HEK293T (cell line): ENCODE measurements around the gene ID1.

Source experiments
- CTCF ChIA-PET: fragments of 350-600 bp; formaldehyde crosslinking; extraction: SDS; loops from one replicate; lab custom pipeline; 2021; ENCODE audit warnings: antibody characterized with exemption, inconsistent platforms; lab: Yijun Ruan, JAX
- POLR2A ChIA-PET: fragments of 350-600 bp; formaldehyde crosslinking; extraction: SDS; loops from one replicate; lab custom pipeline; 2020; ENCODE audit warnings: antibody characterized with exemption, inconsistent platforms; lab: Yijun Ruan, JAX
- DNase-seq: peaks from one replicate; pipeline ENCODE4 v3.0.0; 2012; ENCODE audit warnings: mixed read lengths; ENCODE audit errors: extremely low spot score
- ARNT ChIP-seq: fragments of 450-650 bp; IDR thresholded peaks from 2 replicates; pipeline ENCODE4 v1.6.1; 2017; ENCODE audit warnings: mild to moderate bottlenecking
- BHLHE40 ChIP-seq: fragments of 450-650 bp; IDR thresholded peaks from 2 replicates; pipeline ENCODE4 v1.6.1; 2016; ENCODE audit warnings: mild to moderate bottlenecking, moderate library complexity, borderline replicate concordance
- CTBP1 ChIP-seq: fragments of 450-650 bp; IDR thresholded peaks from 2 replicates; pipeline ENCODE4 v1.6.1; 2016; ENCODE audit warnings: borderline replicate concordance
- ELF4 ChIP-seq: fragments of 450-650 bp; IDR thresholded peaks from 2 replicates; pipeline ENCODE4 v1.6.1; 2017; ENCODE audit warnings: antibody characterized with exemption
- FOXA1 ChIP-seq: fragments of 450-650 bp; IDR thresholded peaks from 2 replicates; pipeline ENCODE4 v1.6.1; 2016; ENCODE audit warnings: mild to moderate bottlenecking
- FOXK2 ChIP-seq: fragments of 450-650 bp; IDR thresholded peaks from 2 replicates; pipeline ENCODE4 v1.6.1; 2016; ENCODE audit warnings: mild to moderate bottlenecking
- FOXM1 ChIP-seq: fragments of 450-650 bp; IDR thresholded peaks from 2 replicates; pipeline ENCODE4 v1.6.1; 2017; ENCODE audit warnings: mild to moderate bottlenecking, borderline replicate concordance
- HDGF ChIP-seq: fragments of 450-650 bp; IDR thresholded peaks from 2 replicates; pipeline ENCODE4 v1.6.1; 2017; ENCODE audit warnings: antibody characterized with exemption, borderline replicate concordance
- L3MBTL2 ChIP-seq: fragments of 450-650 bp; conservative IDR thresholded peaks from 2 replicates; pipeline ENCODE4 v1.6.1; 2016; ENCODE audit warnings: mild to moderate bottlenecking
- LEF1 ChIP-seq: fragments of 450-650 bp; IDR thresholded peaks from 2 replicates; pipeline ENCODE4 v1.6.1; 2017; ENCODE audit warnings: mild to moderate bottlenecking, borderline replicate concordance
- NFRKB ChIP-seq: fragments of 450-650 bp; IDR thresholded peaks from 2 replicates; pipeline ENCODE4 v1.6.1; 2016; ENCODE audit warnings: mild to moderate bottlenecking, moderate library complexity
- SP1 ChIP-seq: fragments of 450-650 bp; IDR thresholded peaks from 2 replicates; pipeline ENCODE4 v1.6.1; 2017
- SUZ12 ChIP-seq: fragments of 450-650 bp; IDR thresholded peaks from 2 replicates; pipeline ENCODE4 v1.6.1; 2016; ENCODE audit warnings: mild to moderate bottlenecking
- TARDBP ChIP-seq: fragments of 450-650 bp; IDR thresholded peaks from 2 replicates; pipeline ENCODE4 v1.6.1; 2016
- ZNF384 ChIP-seq: fragments of 450-650 bp; IDR thresholded peaks from 2 replicates; pipeline ENCODE4 v1.6.1; 2016
- TF ChIP-seq, protein P1 (sequence below): fragments of 450-650 bp; IDR thresholded peaks from 2 replicates; pipeline ENCODE4 v1.6.1; 2016

Gene ID1

DNA sequence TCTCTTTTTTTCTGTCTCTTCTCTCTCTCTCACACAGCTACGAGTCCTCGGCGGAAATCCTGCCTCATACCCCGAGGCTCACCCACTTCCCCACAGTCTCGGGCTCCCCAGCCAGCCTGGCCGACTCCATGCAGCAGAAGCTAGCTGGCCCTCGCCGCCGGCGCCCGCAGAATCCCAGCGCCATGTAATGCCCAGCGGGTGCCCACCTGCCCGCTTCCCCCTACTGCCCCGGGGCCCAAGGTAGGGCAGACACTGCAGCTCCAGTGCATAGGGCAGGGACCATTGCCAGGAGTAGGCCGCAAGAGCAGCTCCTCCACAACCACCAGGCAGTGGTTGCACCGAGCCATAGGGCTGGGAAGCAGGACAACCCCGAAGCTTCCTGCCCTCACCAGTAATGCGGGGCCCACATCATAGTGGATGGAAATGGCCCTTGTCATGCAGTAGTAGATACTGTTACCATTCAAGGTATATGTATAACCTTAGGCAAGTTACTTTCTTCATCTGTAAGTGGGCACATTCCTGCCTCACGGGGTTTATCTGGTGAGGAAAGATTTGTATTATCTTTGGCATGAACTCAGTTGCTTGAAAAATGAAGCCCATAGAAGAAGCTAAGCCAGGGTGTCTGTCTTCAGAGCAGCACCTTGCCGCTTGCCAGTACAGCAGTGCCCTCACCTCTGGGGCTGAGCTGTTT is 36.9 kb upstream of the ID1 start:
- TF ChIP-seq SP1 (no peak), ARNT (no peak), NFRKB (no peak), SUZ12 (no peak), HDGF (no peak), L3MBTL2 (no peak), LEF1 (no peak), FOXM1 (no peak), FOXK2 (no peak), FOXA1 (no peak), BHLHE40 (no peak), TARDBP (no peak), ELF4 (no peak), CTBP1 (no peak), ZNF384 (no peak)
- TF ChIP-seq, protein P1, sequence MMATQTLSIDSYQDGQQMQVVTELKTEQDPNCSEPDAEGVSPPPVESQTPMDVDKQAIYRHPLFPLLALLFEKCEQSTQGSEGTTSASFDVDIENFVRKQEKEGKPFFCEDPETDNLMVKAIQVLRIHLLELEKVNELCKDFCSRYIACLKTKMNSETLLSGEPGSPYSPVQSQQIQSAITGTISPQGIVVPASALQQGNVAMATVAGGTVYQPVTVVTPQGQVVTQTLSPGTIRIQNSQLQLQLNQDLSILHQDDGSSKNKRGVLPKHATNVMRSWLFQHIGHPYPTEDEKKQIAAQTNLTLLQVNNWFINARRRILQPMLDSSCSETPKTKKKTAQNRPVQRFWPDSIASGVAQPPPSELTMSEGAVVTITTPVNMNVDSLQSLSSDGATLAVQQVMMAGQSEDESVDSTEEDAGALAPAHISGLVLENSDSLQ: no peak
- POLR2A ChIA-PET: interaction anchor here (1.2 to 11.7 kb wide), 2 partner anchors 11 to 40 kb away, joined by 3 to 260 read pairs; partner anchors contain the start of gene ID1
- no peak for DNase-seq
- CTCF ChIA-PET: interaction anchor here (0.7 to 7.0 kb wide), 7 partner anchors 8 to 156 kb away, joined by 3 to 107 read pairs (median 8); no protein-coding TSS in a partner anchor

DNA sequence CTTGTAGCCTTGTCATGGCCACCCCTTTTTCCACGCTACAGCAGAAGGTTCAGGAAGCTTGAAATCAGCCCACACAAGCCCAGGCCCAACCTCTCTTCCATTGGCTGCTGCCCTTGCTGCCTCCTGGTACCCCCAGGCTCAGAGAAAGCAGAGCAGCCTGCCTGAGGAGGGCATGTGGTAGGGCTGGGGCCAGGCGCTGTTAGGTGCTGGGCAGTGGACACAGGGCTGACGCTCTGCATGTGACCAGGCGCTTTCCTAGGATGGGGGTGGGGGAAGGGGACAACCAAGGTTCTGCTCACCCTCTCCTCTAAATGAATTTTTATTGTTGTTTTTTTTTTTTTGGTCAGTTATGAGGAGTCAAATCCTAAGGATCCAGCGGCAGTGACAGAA is 36.3 kb upstream of the ID1 start:
- no peak for DNase-seq
- POLR2A ChIA-PET: interaction anchor here (1.2 to 11.7 kb wide), 3 partner anchors 9 to 40 kb away, joined by 3 to 260 read pairs (median 3); partner anchors contain the start of gene ID1
- CTCF ChIA-PET: interaction anchor here (0.7 to 7.0 kb wide), 9 partner anchors 9 to 155 kb away, joined by 3 to 107 read pairs (median 4); partner anchors contain the start of gene ID1
- TF ChIP-seq CTBP1: no peak
- TF ChIP-seq L3MBTL2: no peak
- TF ChIP-seq HDGF: no peak
- TF ChIP-seq ZNF384: no peak
- no peak for TF ChIP-seq FOXM1
- TF ChIP-seq SUZ12: no peak
- no peak for TF ChIP-seq SP1
- no peak for TF ChIP-seq FOXA1
- TF ChIP-seq, protein P1: no peak
- TF ChIP-seq FOXK2: no peak
- no peak for TF ChIP-seq LEF1
- TF ChIP-seq ELF4: no peak
- no peak for TF ChIP-seq BHLHE40
- no peak for TF ChIP-seq NFRKB
- no peak for TF ChIP-seq ARNT
- TF ChIP-seq TARDBP: no peak

DNA sequence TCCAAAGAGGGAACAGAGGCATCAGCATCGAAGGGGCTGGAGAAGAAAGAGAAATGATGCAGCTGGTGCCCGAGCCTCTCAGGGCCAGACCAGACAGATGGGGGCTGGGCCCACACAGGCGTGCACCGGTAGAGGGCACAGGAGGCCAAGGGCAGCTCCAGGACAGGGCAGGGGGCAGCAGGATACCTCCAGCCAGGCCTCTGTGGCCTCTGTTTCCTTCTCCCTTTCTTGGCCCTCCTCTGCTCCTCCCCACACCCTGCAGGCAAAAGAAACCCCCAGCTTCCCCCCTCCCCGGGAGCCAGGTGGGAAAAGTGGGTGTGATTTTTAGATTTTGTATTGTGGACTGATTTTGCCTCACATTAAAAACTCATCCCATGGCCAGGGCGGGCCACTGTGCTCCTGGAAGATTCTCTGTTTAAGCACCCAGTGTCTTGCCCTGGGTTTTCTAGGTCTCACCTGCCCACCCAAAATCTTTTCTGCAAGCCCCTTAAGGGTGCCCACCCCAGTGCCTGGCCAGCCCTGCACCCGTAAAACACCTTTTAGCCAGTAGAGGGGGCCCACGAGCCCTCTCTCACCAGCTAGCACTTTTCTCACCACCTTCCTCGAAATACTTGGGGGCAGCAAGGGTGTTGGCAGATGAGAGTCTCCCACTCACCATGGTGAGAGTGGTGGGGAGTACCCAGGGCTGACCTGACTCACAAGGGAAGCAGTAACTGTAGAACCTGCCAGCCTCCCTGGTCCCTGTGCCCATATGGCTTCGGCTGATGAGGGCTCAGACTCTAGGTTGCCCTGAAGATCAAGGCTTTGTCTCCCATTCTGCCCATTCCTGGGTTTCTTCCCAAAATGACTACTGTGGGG is 35.7 kb upstream of the ID1 start:
- DNase-seq: peak; percentile 48
- no peak for TF ChIP-seq FOXA1
- no peak for TF ChIP-seq ZNF384
- no peak for TF ChIP-seq L3MBTL2
- no peak for TF ChIP-seq LEF1
- no peak for TF ChIP-seq FOXK2
- TF ChIP-seq CTBP1: no peak
- ChIA-PET POLR2A (interaction anchor here (1.0 to 11.7 kb wide), 3 partner anchors 10 to 52 kb away, joined by 3 to 260 read pairs (median 3); partner anchors contain the start of gene ID1), CTCF (interaction anchor here (0.6 to 7.0 kb wide), 10 partner anchors 9 to 43 kb away, joined by 3 to 107 read pairs (median 4); partner anchors contain the start of gene ID1)

DNA sequence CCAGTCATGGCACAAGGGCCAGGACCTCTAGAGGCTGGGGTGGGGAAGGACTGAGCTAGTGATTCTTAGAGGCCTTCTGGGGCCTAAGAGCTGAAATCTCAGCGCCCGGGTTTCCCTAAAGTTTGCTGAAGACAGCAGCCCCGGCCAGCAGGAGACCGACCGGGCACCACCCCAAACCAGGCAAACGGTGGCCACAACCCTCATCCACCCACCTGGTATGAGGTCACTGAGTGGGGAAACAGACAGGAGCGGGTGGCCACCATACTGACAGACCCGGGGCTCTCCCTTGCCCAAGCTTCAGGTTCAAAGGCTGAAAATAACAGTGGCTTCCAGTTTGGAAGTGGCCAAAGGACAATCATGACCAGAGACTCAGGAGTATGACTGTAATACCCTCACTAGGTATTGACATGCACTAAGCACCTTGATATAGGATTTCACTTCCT is 35.0 kb upstream of the ID1 start:
- no peak for DNase-seq
- ChIA-PET CTCF (interaction anchor here (0.7 to 7.0 kb wide), 6 partner anchors 9 to 42 kb away, joined by 3 to 107 read pairs (median 6); no protein-coding TSS in a partner anchor), POLR2A (interaction anchor here (1.0 to 11.7 kb wide), 3 partner anchors 10 to 51 kb away, joined by 3 to 260 read pairs (median 3); partner anchors contain the start of gene ID1)
- TF ChIP-seq ARNT: no peak
- TF ChIP-seq, protein P1: no peak
- no peak for TF ChIP-seq ZNF384
- no peak for TF ChIP-seq SP1
- no peak for TF ChIP-seq ELF4
- no peak for TF ChIP-seq TARDBP
- TF ChIP-seq FOXM1: no peak
- TF ChIP-seq L3MBTL2: no peak
- no peak for TF ChIP-seq HDGF
- TF ChIP-seq NFRKB: no peak
- TF ChIP-seq FOXK2: no peak
- TF ChIP-seq LEF1: no peak
- no peak for TF ChIP-seq BHLHE40
- TF ChIP-seq SUZ12: no peak
- no peak for TF ChIP-seq CTBP1
- TF ChIP-seq FOXA1: no peak
